Liver (tissue), 3 donors: ENCODE measurements around the gene CDC40.

Source experiments
- CTCF ChIP-seq: fragments of 150-350 bp; IDR thresholded peaks from 2 replicates; pipeline ENCODE4 v1.5.1; 2017; ENCODE audit warnings: improper control_type of control experiment, low read depth, low read length; ENCODE audit not compliant: missing input control
- HNF4G ChIP-seq: IDR thresholded peaks from 2 replicates; pipeline ENCODE4 v1.6.1; 2016; ENCODE audit warnings: antibody characterized with exemption
- donor health status: healthy.
- donor health status: healthy.

DNA sequence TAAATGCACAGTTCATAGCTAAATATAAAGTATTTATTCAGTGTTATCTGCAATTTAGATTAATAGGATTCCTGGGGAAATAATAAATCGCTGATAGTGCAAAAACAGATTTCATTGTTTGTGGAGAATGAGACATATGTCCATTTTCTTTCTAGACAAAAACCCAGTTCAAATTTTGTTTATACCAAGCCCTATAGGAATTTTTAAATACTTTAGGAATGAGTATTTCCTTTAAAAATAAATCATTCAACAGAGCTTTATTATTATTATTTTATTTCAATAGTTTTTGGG lies 91.5 kb downstream of the CDC40 start:
- TF ChIP-seq CTCF (no peak), HNF4G (no peak)
